GM23338 (cell line): ENCODE data around the gene RBKS. TPM values are rescaled to one million over a fixed set of nuclear protein-coding genes. Genes with fewer than 3 reads are reported as not detected.

Source experiments
- EZH2 ChIP-seq: fragments of 200-600 bp; sonication (generic); IDR thresholded peaks from one replicate; pipeline ENCODE4 v1.8.0; 2017; ENCODE audit warnings: antibody characterized with exemption, mild to moderate bottlenecking, low read depth; ENCODE audit not compliant: unreplicated experiment
- EZH2phosphoT487 ChIP-seq: fragments of 200-600 bp; sonication (generic); IDR thresholded peaks from one replicate; pipeline ENCODE4 v1.8.1; 2018; ENCODE audit warnings: antibody characterized with exemption; ENCODE audit not compliant: unreplicated experiment
- JUNB ChIP-seq: IDR thresholded peaks from one replicate; pipeline ENCODE4 v1.6.1; 2016; ENCODE audit warnings: antibody characterized with exemption; ENCODE audit not compliant: unreplicated experiment
- POLR2AphosphoS5 ChIP-seq: IDR thresholded peaks from 2 replicates; pipeline ENCODE4 v1.6.1; 2016; ENCODE audit warnings: antibody characterized with exemption, low read depth
- STAT1 ChIP-seq: IDR thresholded peaks from one replicate; pipeline ENCODE4 v1.6.1; 2016; ENCODE audit warnings: antibody characterized with exemption; ENCODE audit not compliant: unreplicated experiment
- ZNF114 ChIP-seq: fragments of 250-450 bp; sonication (Bioruptor Pico); IDR thresholded peaks from 2 replicates; pipeline ENCODE4 v1.5.0; 2020; ENCODE audit warnings: mild to moderate bottlenecking, moderate library complexity
- ZNF331 ChIP-seq: fragments of 250-450 bp; sonication (Bioruptor Pico); IDR thresholded peaks from 2 replicates; pipeline ENCODE4 v1.5.0; 2020; ENCODE audit warnings: low read depth, mild to moderate bottlenecking, moderate library complexity
- polyA plus RNA-seq: library from polyadenylated mRNA; unstranded; fragments of >200 nt; fragmentation: Nextera tagmentation; extraction: Ambion mirVana; gene quantifications from 2 replicates; pipeline ENCODE4 v1.2.1, GENCODE V29; 2016
- total RNA-seq: library from RNA; depleted of rRNA; stranded (reverse); fragments of >200 nt; shearing (Covaris generic); gene quantifications from 2 replicates; pipeline ENCODE4 v1.2.3, GENCODE V29; 2014
- TF ChIP-seq, protein P1 (sequence below): fragments of 250-450 bp; sonication (Bioruptor Pico); IDR thresholded peaks from 2 replicates; pipeline ENCODE4 v1.5.0; 2020; ENCODE audit warnings: mild to moderate bottlenecking, moderate library complexity
- TF ChIP-seq, protein P2 (sequence below), 2 experiments: fragments of 200-600 bp in 1 of 2; sonication (generic) in 1 of 2; conservative IDR thresholded peaks; 2 replicates each; pipeline versions ENCODE4 v1.5.1 to v1.6.1; 2016 to 2017; ENCODE audit warnings: antibody characterized with exemption in 2 of 2, low read depth in 2 of 2, mild to moderate bottlenecking in 2 of 2, moderate library complexity in 1 of 2

The RBKS gene
- total and polyA plus RNA-seq, 2 experiments from 2014 or later: 1.3 to 1.5 TPM

DNA sequence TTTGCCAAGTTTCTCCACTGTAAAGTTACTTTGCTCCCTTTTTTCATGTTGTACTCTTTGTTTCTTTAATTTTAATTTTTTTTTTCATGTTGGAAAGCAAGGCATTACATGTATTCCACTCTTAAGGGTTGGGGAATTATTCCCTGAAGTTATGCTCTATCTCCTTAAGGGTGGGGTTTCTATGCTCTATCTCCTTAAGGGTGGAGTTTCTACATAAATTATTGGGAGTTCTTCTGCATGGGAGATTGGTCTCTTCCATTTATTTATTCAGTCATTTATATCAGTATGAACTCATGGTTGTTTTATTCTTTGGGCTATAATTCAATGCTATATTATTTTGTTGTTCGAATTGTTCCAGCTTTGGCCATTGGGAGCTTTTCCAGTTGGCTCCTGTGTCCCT lies 107.5 kb downstream of the RBKS start (continued):
- TF ChIP-seq, protein P1, sequence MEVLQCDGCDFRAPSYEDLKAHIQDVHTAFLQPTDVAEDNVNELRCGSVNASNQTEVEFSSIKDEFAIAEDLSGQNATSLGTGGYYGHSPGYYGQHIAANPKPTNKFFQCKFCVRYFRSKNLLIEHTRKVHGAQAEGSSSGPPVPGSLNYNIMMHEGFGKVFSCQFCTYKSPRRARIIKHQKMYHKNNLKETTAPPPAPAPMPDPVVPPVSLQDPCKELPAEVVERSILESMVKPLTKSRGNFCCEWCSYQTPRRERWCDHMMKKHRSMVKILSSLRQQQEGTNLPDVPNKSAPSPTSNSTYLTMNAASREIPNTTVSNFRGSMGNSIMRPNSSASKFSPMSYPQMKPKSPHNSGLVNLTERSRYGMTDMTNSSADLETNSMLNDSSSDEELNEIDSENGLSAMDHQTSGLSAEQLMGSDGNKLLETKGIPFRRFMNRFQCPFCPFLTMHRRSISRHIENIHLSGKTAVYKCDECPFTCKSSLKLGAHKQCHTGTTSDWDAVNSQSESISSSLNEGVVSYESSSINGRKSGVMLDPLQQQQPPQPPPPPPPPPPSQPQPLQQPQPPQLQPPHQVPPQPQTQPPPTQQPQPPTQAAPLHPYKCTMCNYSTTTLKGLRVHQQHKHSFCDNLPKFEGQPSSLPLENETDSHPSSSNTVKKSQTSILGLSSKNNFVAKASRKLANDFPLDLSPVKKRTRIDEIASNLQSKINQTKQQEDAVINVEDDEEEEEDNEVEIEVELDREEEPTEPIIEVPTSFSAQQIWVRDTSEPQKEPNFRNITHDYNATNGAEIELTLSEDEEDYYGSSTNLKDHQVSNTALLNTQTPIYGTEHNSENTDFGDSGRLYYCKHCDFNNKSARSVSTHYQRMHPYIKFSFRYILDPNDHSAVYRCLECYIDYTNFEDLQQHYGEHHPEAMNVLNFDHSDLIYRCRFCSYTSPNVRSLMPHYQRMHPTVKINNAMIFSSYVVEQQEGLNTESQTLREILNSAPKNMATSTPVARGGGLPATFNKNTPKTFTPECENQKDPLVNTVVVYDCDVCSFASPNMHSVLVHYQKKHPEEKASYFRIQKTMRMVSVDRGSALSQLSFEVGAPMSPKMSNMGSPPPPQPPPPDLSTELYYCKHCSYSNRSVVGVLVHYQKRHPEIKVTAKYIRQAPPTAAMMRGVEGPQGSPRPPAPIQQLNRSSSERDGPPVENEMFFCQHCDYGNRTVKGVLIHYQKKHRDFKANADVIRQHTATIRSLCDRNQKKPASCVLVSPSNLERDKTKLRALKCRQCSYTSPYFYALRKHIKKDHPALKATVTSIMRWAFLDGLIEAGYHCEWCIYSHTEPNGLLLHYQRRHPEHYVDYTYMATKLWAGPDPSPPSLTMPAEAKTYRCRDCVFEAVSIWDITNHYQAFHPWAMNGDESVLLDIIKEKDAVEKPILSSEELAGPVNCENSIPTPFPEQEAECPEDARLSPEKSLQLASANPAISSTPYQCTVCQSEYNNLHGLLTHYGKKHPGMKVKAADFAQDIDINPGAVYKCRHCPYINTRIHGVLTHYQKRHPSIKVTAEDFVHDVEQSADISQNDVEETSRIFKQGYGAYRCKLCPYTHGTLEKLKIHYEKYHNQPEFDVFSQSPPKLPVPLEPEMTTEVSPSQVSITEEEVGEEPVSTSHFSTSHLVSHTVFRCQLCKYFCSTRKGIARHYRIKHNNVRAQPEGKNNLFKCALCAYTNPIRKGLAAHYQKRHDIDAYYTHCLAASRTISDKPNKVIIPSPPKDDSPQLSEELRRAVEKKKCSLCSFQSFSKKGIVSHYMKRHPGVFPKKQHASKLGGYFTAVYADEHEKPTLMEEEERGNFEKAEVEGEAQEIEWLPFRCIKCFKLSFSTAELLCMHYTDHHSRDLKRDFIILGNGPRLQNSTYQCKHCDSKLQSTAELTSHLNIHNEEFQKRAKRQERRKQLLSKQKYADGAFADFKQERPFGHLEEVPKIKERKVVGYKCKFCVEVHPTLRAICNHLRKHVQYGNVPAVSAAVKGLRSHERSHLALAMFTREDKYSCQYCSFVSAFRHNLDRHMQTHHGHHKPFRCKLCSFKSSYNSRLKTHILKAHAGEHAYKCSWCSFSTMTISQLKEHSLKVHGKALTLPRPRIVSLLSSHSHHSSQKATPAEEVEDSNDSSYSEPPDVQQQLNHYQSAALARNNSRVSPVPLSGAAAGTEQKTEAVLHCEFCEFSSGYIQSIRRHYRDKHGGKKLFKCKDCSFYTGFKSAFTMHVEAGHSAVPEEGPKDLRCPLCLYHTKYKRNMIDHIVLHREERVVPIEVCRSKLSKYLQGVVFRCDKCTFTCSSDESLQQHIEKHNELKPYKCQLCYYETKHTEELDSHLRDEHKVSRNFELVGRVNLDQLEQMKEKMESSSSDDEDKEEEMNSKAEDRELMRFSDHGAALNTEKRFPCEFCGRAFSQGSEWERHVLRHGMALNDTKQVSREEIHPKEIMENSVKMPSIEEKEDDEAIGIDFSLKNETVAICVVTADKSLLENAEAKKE (CRISPR knock-in tag): no peak
- TF ChIP-seq EZH2: no peak
- TF ChIP-seq EZH2phosphoT487: no peak
- TF ChIP-seq STAT1: no peak
- TF ChIP-seq ZNF331 (CRISPR knock-in tag): no peak
- TF ChIP-seq JUNB: no peak
- no peak for TF ChIP-seq POLR2AphosphoS5
- TF ChIP-seq, protein P2, sequence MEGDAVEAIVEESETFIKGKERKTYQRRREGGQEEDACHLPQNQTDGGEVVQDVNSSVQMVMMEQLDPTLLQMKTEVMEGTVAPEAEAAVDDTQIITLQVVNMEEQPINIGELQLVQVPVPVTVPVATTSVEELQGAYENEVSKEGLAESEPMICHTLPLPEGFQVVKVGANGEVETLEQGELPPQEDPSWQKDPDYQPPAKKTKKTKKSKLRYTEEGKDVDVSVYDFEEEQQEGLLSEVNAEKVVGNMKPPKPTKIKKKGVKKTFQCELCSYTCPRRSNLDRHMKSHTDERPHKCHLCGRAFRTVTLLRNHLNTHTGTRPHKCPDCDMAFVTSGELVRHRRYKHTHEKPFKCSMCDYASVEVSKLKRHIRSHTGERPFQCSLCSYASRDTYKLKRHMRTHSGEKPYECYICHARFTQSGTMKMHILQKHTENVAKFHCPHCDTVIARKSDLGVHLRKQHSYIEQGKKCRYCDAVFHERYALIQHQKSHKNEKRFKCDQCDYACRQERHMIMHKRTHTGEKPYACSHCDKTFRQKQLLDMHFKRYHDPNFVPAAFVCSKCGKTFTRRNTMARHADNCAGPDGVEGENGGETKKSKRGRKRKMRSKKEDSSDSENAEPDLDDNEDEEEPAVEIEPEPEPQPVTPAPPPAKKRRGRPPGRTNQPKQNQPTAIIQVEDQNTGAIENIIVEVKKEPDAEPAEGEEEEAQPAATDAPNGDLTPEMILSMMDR (conservative IDR thresholded peaks at IDR 0.05; ENCODE audit: low read depth in 2 of 2): no peak
- no peak for TF ChIP-seq ZNF114 (CRISPR knock-in tag)
